ENCODE data around the gene MEF2A. TPM values are rescaled to one million over a fixed set of nuclear protein-coding genes. Genes with fewer than 3 reads are reported as not detected.
A peak's percentile ranks its signal among the peaks of the same experiment; 100 is the strongest.

Gene MEF2A
- polyA plus RNA-seq, 4 donors: 11.2 to 22.6 (median 12.7) TPM

- no peak for FAIRE-seq
- H3K9me3 ChIP-seq (ENCODE audit: control insufficient read depth in 2 of 2, insufficient read depth in 1 of 2, low read depth in 1 of 2, low read length in 1 of 2): no peaks in the 10 kb centered on the region
- H3K4me1 ChIP-seq (ENCODE audit: control insufficient read depth in 3 of 3, insufficient read depth in 2 of 3, low read depth in 1 of 3, low read length in 2 of 3): no peaks in the 10 kb centered on the region
- no peak for DNase-seq
- peaks cover 0 to 3% (median 2%) of the 10 kb centered on the region in 3 donors for H3K36me3 ChIP-seq (ENCODE audit: control insufficient read depth in 3 of 3, insufficient read depth in 2 of 3, low read depth in 1 of 3, low read length in 3 of 3)
- no peak overlapping the region for H3K4me3 ChIP-seq (ENCODE audit: low read depth in 1 of 3, low read length in 3 of 3)
- peak overlapping the region in 2 of 3 donors; percentile 27 to 74 for H3K27ac ChIP-seq (ENCODE audit: low read depth in 1 of 3, low read length in 2 of 3)
- no peaks in the 10 kb centered on the region for H3K27me3 ChIP-seq (ENCODE audit: control insufficient read depth in 3 of 3, insufficient read depth in 3 of 3, low read length in 3 of 3)
- WGBS, 3 donors: 80 to 89% (median 83%) methylated on average over 9 of the region's 9 CpGs
Observed at GRCh38 chr15:99683000-99683670, 117.4 kb downstream of the MEF2A start.

DNA sequence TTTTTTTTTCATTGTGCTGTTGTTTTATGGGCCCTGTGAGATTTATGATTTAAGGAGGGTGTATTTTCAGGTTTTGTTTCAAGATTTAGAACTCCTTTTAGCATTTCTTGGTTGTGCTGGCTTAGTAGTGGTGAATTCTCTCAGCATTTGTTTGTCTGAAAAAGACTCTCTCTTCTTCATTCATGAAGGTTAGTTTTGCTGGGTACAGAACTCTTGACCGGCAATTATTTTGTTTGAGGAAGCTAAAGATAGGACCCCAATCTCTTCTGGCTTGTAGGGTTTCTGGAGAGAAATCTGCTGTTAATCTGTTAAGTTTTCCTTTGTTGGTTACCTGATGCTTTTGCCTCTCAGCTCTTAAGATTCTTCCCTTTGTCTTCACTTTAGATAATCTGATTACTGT, 120.5 kb downstream of the MEF2A start:
- H3K36me3 ChIP-seq (ENCODE audit: control insufficient read depth in 3 of 3, insufficient read depth in 2 of 3, low read depth in 1 of 3, low read length in 3 of 3): peaks cover 0 to 11% (median 1%) of the 10 kb centered on the region in 3 donors
- no peaks in the 10 kb centered on the region for H3K4me1 ChIP-seq (ENCODE audit: control insufficient read depth in 3 of 3, insufficient read depth in 2 of 3, low read depth in 1 of 3, low read length in 2 of 3)
- H3K27ac ChIP-seq (ENCODE audit: low read depth in 1 of 3, low read length in 2 of 3): no peak overlapping the region
- no peaks in the 10 kb centered on the region for H3K9me3 ChIP-seq (ENCODE audit: control insufficient read depth in 2 of 2, insufficient read depth in 1 of 2, low read depth in 1 of 2, low read length in 1 of 2)
- FAIRE-seq (no peak), DNase-seq (no peak)
- no peak overlapping the region for H3K4me3 ChIP-seq (ENCODE audit: low read depth in 1 of 3, low read length in 3 of 3)
- H3K27me3 ChIP-seq (ENCODE audit: control insufficient read depth in 3 of 3, insufficient read depth in 3 of 3, low read length in 3 of 3): no peaks in the 10 kb centered on the region
- 95 to 96% (median 95%) methylated on average over 1 of the region's 1 CpG for WGBS, 3 donors

DNA sequence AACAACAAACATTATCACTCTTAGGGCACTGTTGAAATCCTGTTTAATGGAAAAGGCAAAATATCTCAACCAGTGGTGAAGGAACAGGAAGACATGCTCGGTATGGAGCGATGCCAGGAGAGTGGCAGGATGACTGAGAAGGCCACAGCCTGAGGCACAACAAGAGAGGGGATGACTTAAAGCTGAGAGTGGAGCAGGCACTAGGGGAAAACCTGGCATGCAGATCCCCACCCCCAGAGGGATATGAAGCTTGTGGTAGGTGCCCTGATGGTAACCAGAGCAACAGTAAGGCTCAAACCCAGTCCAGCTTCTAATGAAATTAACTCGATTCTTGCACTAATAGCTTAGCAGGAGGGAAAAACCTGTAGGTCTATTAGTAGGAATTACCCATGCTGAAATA, 127.0 kb downstream of the MEF2A start:
- no peaks in the 10 kb centered on the region for H3K27me3 ChIP-seq (ENCODE audit: control insufficient read depth in 3 of 3, insufficient read depth in 3 of 3, low read length in 3 of 3)
- H3K9me3 ChIP-seq (ENCODE audit: control insufficient read depth in 2 of 2, insufficient read depth in 1 of 2, low read depth in 1 of 2, low read length in 1 of 2): no peaks in the 10 kb centered on the region
- H3K4me3 ChIP-seq (ENCODE audit: low read depth in 1 of 3, low read length in 3 of 3): no peak overlapping the region
- 92 to 97% (median 96%) methylated on average over 3 of the region's 3 CpGs for WGBS, 3 donors
- FAIRE-seq (no peak), DNase-seq (no peak)
- H3K36me3 ChIP-seq (ENCODE audit: control insufficient read depth in 3 of 3, insufficient read depth in 2 of 3, low read depth in 1 of 3, low read length in 3 of 3): peaks cover 2 to 21% (median 10%) of the 10 kb centered on the region in 3 donors
- H3K4me1 ChIP-seq (ENCODE audit: control insufficient read depth in 3 of 3, insufficient read depth in 2 of 3, low read depth in 1 of 3, low read length in 2 of 3): no peaks in the 10 kb centered on the region
- no peak overlapping the region for H3K27ac ChIP-seq (ENCODE audit: low read depth in 1 of 3, low read length in 2 of 3)

- no peak overlapping the region for H3K4me3 ChIP-seq (ENCODE audit: low read depth in 1 of 3, low read length in 3 of 3)
- no peak for FAIRE-seq
- H3K27ac ChIP-seq (ENCODE audit: low read depth in 1 of 3, low read length in 2 of 3): no peak overlapping the region
- no peak for DNase-seq
- no peaks in the 10 kb centered on the region for H3K9me3 ChIP-seq (ENCODE audit: control insufficient read depth in 2 of 2, insufficient read depth in 1 of 2, low read depth in 1 of 2, low read length in 1 of 2)
- no peaks in the 10 kb centered on the region for H3K4me1 ChIP-seq (ENCODE audit: control insufficient read depth in 3 of 3, insufficient read depth in 2 of 3, low read depth in 1 of 3, low read length in 2 of 3)
- peaks cover 2 to 13% (median 8%) of the 10 kb centered on the region in 3 donors for H3K36me3 ChIP-seq (ENCODE audit: control insufficient read depth in 3 of 3, insufficient read depth in 2 of 3, low read depth in 1 of 3, low read length in 3 of 3)
- H3K27me3 ChIP-seq (ENCODE audit: control insufficient read depth in 3 of 3, insufficient read depth in 3 of 3, low read length in 3 of 3): no peaks in the 10 kb centered on the region
- WGBS, 3 donors: 77 to 90% (median 88%) methylated on average over 2 of the region's 2 CpGs
Observed at GRCh38 chr15:99696096-99696495, 130.3 kb downstream of the MEF2A start.

GRCh38 chr15:99702895-99703602, 137.3 kb downstream of the MEF2A start:
- Histone ChIP-seq H3K36me3 (ENCODE audit: control insufficient read depth in 3 of 3, insufficient read depth in 2 of 3, low read depth in 1 of 3, low read length in 3 of 3) (peaks cover 0 to 3% (median 0%) of the 10 kb centered on the region in 3 donors), H3K27me3 (ENCODE audit: control insufficient read depth in 3 of 3, insufficient read depth in 3 of 3, low read length in 3 of 3) (no peaks in the 10 kb centered on the region), H3K27ac (ENCODE audit: low read depth in 1 of 3, low read length in 2 of 3) (peak overlapping the region in 2 of 3 donors; percentile 64 to 65), H3K4me3 (ENCODE audit: low read depth in 1 of 3, low read length in 3 of 3) (no peak overlapping the region), H3K9me3 (ENCODE audit: control insufficient read depth in 2 of 2, insufficient read depth in 1 of 2, low read depth in 1 of 2, low read length in 1 of 2) (no peaks in the 10 kb centered on the region), H3K4me1 (ENCODE audit: control insufficient read depth in 3 of 3, insufficient read depth in 2 of 3, low read depth in 1 of 3, low read length in 2 of 3) (peaks cover 0 to 5% (median under 1%) of the 10 kb centered on the region in 3 donors)
- WGBS, 3 donors: 32 to 39% (median 36%) methylated on average over 4 of the region's 4 CpGs
- FAIRE-seq (no peak), DNase-seq (peak in 1 of 2 donors; percentile 12)

DNA sequence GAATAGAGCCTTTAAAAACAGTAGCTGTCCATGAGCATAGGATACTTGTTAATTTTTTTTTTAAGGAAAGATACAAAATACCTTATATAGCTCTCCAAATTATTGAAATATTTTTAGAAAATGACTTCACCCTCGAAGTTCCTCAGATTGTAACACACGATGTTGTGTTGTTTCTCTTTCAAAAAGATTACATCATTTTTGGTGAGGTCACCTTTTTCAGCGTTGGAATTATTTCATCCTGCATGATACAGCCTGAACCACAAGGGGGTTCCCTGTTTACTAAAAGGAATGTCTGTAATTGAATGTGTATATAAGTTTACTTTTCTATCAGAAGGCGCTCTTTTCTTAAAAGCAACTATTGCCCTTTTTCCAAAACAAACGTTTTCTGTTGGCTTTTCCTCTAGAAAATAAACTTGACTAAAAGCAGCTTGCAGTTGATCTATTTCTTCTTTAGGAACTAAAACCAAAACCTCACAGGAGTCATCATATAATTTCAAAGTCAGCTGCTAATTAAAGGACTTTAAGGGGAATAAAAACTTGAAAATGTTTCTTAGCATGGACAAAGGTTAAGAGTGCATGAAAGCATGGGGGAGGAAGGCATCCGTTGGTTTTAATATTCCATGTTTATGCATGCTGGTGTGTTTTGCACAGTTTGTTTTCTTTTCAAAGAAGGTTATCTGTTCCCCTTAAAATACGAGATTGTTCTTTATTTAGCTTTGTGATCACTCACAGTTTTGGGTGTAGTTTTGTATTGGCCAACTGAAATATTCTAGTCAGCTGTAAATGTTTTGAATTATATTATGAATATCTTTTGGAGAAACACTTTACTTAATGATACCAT, 138.0 kb downstream of the MEF2A start:
- H3K27me3 ChIP-seq (ENCODE audit: control insufficient read depth in 3 of 3, insufficient read depth in 3 of 3, low read length in 3 of 3): no peaks in the 10 kb centered on the region
- peak; percentile 47 to 65 for DNase-seq
- 16 to 18% (median 18%) methylated on average over 7 of the region's 7 CpGs for WGBS, 3 donors
- no peak for FAIRE-seq
- H3K36me3 ChIP-seq (ENCODE audit: control insufficient read depth in 3 of 3, insufficient read depth in 2 of 3, low read depth in 1 of 3, low read length in 3 of 3): peaks cover 0 to 3% (median 0%) of the 10 kb centered on the region in 3 donors
- no peaks in the 10 kb centered on the region for H3K9me3 ChIP-seq (ENCODE audit: control insufficient read depth in 2 of 2, insufficient read depth in 1 of 2, low read depth in 1 of 2, low read length in 1 of 2)
- H3K4me3 ChIP-seq (ENCODE audit: low read depth in 1 of 3, low read length in 3 of 3): no peak overlapping the region
- H3K27ac ChIP-seq (ENCODE audit: low read depth in 1 of 3, low read length in 2 of 3): peak overlapping the region in 1 of 3 donors; percentile 64
- peaks cover 0 to 6% (median 1%) of the 10 kb centered on the region in 3 donors for H3K4me1 ChIP-seq (ENCODE audit: control insufficient read depth in 3 of 3, insufficient read depth in 2 of 3, low read depth in 1 of 3, low read length in 2 of 3)

- peaks cover 0 to 6% (median 1%) of the 10 kb centered on the region in 3 donors for H3K4me1 ChIP-seq (ENCODE audit: control insufficient read depth in 3 of 3, insufficient read depth in 2 of 3, low read depth in 1 of 3, low read length in 2 of 3)
- FAIRE-seq: peak; percentile 79
Observed at GRCh38 chr15:99704444-99704838, 138.7 kb downstream of the MEF2A start.

More at GRCh38 chr15:99704444-99704838, 138.7 kb downstream of the MEF2A start:
- 32 to 33% (median 32%) methylated on average over 3 of the region's 3 CpGs for WGBS, 3 donors
- H3K9me3 ChIP-seq (ENCODE audit: control insufficient read depth in 2 of 2, insufficient read depth in 1 of 2, low read depth in 1 of 2, low read length in 1 of 2): no peaks in the 10 kb centered on the region
- H3K36me3 ChIP-seq (ENCODE audit: control insufficient read depth in 3 of 3, insufficient read depth in 2 of 3, low read depth in 1 of 3, low read length in 3 of 3): peaks cover 0 to 8% (median 0%) of the 10 kb centered on the region in 3 donors
- no peaks in the 10 kb centered on the region for H3K27me3 ChIP-seq (ENCODE audit: control insufficient read depth in 3 of 3, insufficient read depth in 3 of 3, low read length in 3 of 3)
- DNase-seq: peak; percentile 86 to 87
- no peak overlapping the region for H3K27ac ChIP-seq (ENCODE audit: low read depth in 1 of 3, low read length in 2 of 3)
- no peak overlapping the region for H3K4me3 ChIP-seq (ENCODE audit: low read depth in 1 of 3, low read length in 3 of 3)

Measured in small intestine (tissue), 7 donors.